CD4-positive, alpha-beta memory T cell (primary cell): ENCODE measurements around the gene GNG3. TPM values are rescaled to one million over a fixed set of nuclear protein-coding genes. Genes with fewer than 3 reads are reported as not detected.

Source experiments
- CTCF ChIA-PET: fragments of 350-600 bp; sonication (Branson Sonifier 250); formaldehyde crosslinking; loops from one replicate; lab custom pipeline; 2021; ENCODE audit warnings: inconsistent platforms; ENCODE audit not compliant: partially characterized antibody; lab: Charles Lee
- POLR2A ChIA-PET: fragments of 350-600 bp; sonication (Branson Sonifier 250); formaldehyde crosslinking; loops from one replicate; lab custom pipeline; 2021; ENCODE audit not compliant: partially characterized antibody; lab: Charles Lee
- DNase-seq, 5 donors: peaks; one replicate each; pipeline versions ENCODE4 v3.0.0 to v3.0.0-alpha.2; 2020 to 2022; ENCODE audit warnings: mixed read lengths in 1 of 5
- H3K27ac ChIP-seq: one replicate; pipeline ENCODE4 v1.7.0; 2013; ENCODE audit warnings: low read depth, low read length
- H3K27me3 ChIP-seq: 2 replicates; pipeline ENCODE4 v1.7.0; 2013; ENCODE audit warnings: mild to moderate bottlenecking, low read length, moderate library complexity; ENCODE audit not compliant: insufficient read depth
- H3K36me3 ChIP-seq: 2 replicates; pipeline ENCODE4 v1.7.0; 2013; ENCODE audit warnings: mild to moderate bottlenecking, low read length, moderate library complexity; ENCODE audit not compliant: insufficient read depth
- H3K4me1 ChIP-seq: 2 replicates; pipeline ENCODE4 v1.7.0; 2013; ENCODE audit warnings: mild to moderate bottlenecking, low read length, moderate library complexity; ENCODE audit not compliant: insufficient read depth
- H3K4me3 ChIP-seq, 2 donors: one replicate each; pipeline ENCODE4 v1.7.0; 2013; ENCODE audit warnings: low read length in 2 of 2, mild to moderate bottlenecking in 1 of 2
- H3K9me3 ChIP-seq, 2 donors: one replicate each; pipeline ENCODE4 v1.7.0; 2013; ENCODE audit warnings: low read length in 2 of 2, control low read depth in 1 of 2; ENCODE audit not compliant: control insufficient read depth in 1 of 2
- H3K27ac Mint-ChIP-seq, 7 donors: one replicate each; pipeline ENCODE4 v1.8.0; 2020 to 2021; ENCODE audit warnings: mixed read lengths in 7 of 7, mild to moderate bottlenecking in 6 of 7, inconsistent platforms in 3 of 7, moderate library complexity in 3 of 7
- H3K27me3 Mint-ChIP-seq, 2 donors: one replicate each; pipeline ENCODE4 v1.8.0; 2020 to 2021; ENCODE audit warnings: mixed read lengths in 2 of 2
- H3K36me3 Mint-ChIP-seq, 2 donors: one replicate each; pipeline ENCODE4 v1.8.0; 2020 to 2021; ENCODE audit warnings: mixed read lengths in 2 of 2, inconsistent platforms in 1 of 2, mild to moderate bottlenecking in 1 of 2
- H3K4me1 Mint-ChIP-seq, 4 donors: one replicate each; pipeline ENCODE4 v1.8.0; 2020 to 2021; ENCODE audit warnings: mixed read lengths in 4 of 4, mild to moderate bottlenecking in 1 of 4
- H3K4me3 Mint-ChIP-seq, 8 donors: one replicate each; pipeline ENCODE4 v1.8.0; 2020 to 2021; ENCODE audit warnings: mixed read lengths in 8 of 8, mild to moderate bottlenecking in 7 of 8, moderate library complexity in 6 of 8, inconsistent platforms in 3 of 8
- H3K9me3 Mint-ChIP-seq, 8 donors: one replicate each; pipeline ENCODE4 v1.8.0; 2020 to 2021; ENCODE audit warnings: mixed read lengths in 8 of 8, mild to moderate bottlenecking in 5 of 8, inconsistent platforms in 3 of 8, moderate library complexity in 1 of 8
- intact Hi-C: fragments of 100-400 bp; cut with micrococcal nuclease; formaldehyde crosslinking; loops from one replicate; pipeline ENCODE4 v1.15.1; 2023
- polyA plus RNA-seq, 2 donors: library from polyadenylated mRNA; unstranded; fragments of 300-500 nt; fragmentation: Illumina TruSeq; gene quantifications; one replicate each; pipeline ENCODE4 v1.2.3, GENCODE V29; 2021
- total RNA-seq, 2 experiments: library from RNA; stranded (reverse); gene quantifications; one replicate each; pipeline ENCODE4 v1.2.3, GENCODE V29; 2021

The GNG3 gene
- total and polyA plus RNA-seq, 4 experiments from 2014 or later = not detected

- Mint-ChIP-seq H3K36me3 (peaks cover 19 to 45% of the 10 kb centered on the region in 2 donors), H3K9me3 (no peaks in the 10 kb centered on the region), H3K4me3 (peak overlapping the region; percentile 59 to 98 (median 91)), H3K27ac (peak overlapping the region in 6 of 7 donors; percentile 52 to 97 (median 78)), H3K27me3 (no peaks in the 10 kb centered on the region), H3K4me1 (peaks cover 19 to 68% (median 44%) of the 10 kb centered on the region in 4 donors)
- Histone ChIP-seq H3K4me3 (no peak overlapping the region), H3K27me3 (no peaks in the 10 kb centered on the region), H3K27ac (no peak overlapping the region), H3K4me1 (peaks cover 56% of the 10 kb centered on the region), H3K36me3 (peaks cover 15% of the 10 kb centered on the region), H3K9me3 (no peaks in the 10 kb centered on the region)
- intact Hi-C loops = loop anchor here (5.0 kb wide), 1 partner anchor 254 kb away; no protein-coding TSS in a partner anchor
- no peak for DNase-seq
- CTCF ChIA-PET = interaction anchor here (0.8 to 1.6 kb wide), 3 partner anchors 9 to 110 kb away, joined by 3 to 6 read pairs (median 3); partner anchors contain the start of genes C11orf98 and CSKMT
- POLR2A ChIA-PET = interaction anchor here (0.7 to 19.7 kb wide), 11 partner anchors 10 to 166 kb away, joined by 3 to 494 read pairs (median 5); partner anchors contain the start of genes B3GAT3, C11orf98, CSKMT and GANAB
Observed at GRCh38 chr11:62676698-62677097, 30.8 kb upstream of the GNG3 start.

DNA sequence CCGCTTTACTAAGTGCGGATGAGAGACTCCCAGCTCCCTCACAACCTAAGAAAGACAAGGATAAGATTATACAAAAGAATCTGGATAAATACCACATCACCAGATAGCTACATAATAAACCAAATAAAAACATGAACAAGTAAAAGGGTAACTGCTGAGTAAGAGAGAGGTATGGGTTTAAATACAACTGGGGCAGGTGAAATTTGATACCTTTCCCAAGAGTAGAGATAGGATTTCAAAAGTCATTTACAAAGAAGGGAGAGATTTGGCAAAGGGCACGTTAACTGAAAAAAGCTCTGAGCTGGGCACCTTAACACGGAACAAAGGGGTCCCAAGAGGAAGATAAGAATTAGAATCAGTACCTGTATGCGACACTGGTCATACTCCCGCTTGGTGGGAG lies 30.3 kb upstream of the GNG3 start:
- H3K4me3 Mint-ChIP-seq = peak overlapping the region; percentile 59 to 98 (median 91)
- peak overlapping the region; percentile 76 to 99 (median 91) for H3K27ac Mint-ChIP-seq
- H3K36me3 Mint-ChIP-seq = peaks cover 18 to 41% of the 10 kb centered on the region in 2 donors
- no peak for DNase-seq
- H3K9me3 Mint-ChIP-seq = no peaks in the 10 kb centered on the region
- H3K4me3 ChIP-seq = no peak overlapping the region
- intact Hi-C loops = loop anchor here (5.0 kb wide), 1 partner anchor 255 kb away; no protein-coding TSS in a partner anchor
- peaks cover 56% of the 10 kb centered on the region for H3K4me1 ChIP-seq
- H3K27me3 Mint-ChIP-seq = no peaks in the 10 kb centered on the region
- H3K27ac ChIP-seq = peak overlapping the region; percentile 98
- CTCF ChIA-PET = interaction anchor here (0.8 to 1.6 kb wide), 3 partner anchors 10 to 109 kb away, joined by 3 to 6 read pairs (median 3); partner anchors contain the start of genes C11orf98 and CSKMT
- H3K36me3 ChIP-seq = peaks cover 15% of the 10 kb centered on the region
- no peaks in the 10 kb centered on the region for H3K9me3 ChIP-seq
- POLR2A ChIA-PET = interaction anchor here (0.7 to 19.7 kb wide), 12 partner anchors 11 to 179 kb away, joined by 3 to 494 read pairs (median 5); partner anchors contain the start of genes B3GAT3, C11orf98, CSKMT and GANAB
- H3K27me3 ChIP-seq = no peaks in the 10 kb centered on the region
- peaks cover 19 to 64% (median 42%) of the 10 kb centered on the region in 4 donors for H3K4me1 Mint-ChIP-seq

- Mint-ChIP-seq H3K36me3 (peaks cover 18 to 39% of the 10 kb centered on the region in 2 donors), H3K27me3 (no peaks in the 10 kb centered on the region), H3K4me1 (peaks cover 18 to 58% (median 38%) of the 10 kb centered on the region in 4 donors), H3K9me3 (no peaks in the 10 kb centered on the region), H3K4me3 (peak overlapping the region; percentile 87 to 98 (median 92)), H3K27ac (peak overlapping the region; percentile 86 to 99 (median 95))
- Histone ChIP-seq H3K27me3 (no peaks in the 10 kb centered on the region), H3K4me1 (peaks cover 50% of the 10 kb centered on the region), H3K9me3 (no peaks in the 10 kb centered on the region), H3K36me3 (peaks cover 15% of the 10 kb centered on the region), H3K27ac (peak overlapping the region; percentile 98), H3K4me3 (peak overlapping the region; percentile 17 to 95)
- POLR2A ChIA-PET = interaction anchor here (1.3 to 19.7 kb wide), 10 partner anchors 11 to 179 kb away, joined by 3 to 494 read pairs (median 5); partner anchors contain the start of genes C11orf98, CSKMT, GANAB and MTA2
- no peak for DNase-seq
- intact Hi-C loops = loop anchor here (2.0 to 5.0 kb wide), 4 partner anchors 13 to 255 kb away; partner anchors contain the start of genes C11orf98, CSKMT and INTS5
- CTCF ChIA-PET = interaction anchor here (1.4 to 1.6 kb wide), 2 partner anchors 10 to 13 kb away, joined by 3 to 6 read pairs; partner anchors contain the start of genes C11orf98 and CSKMT
Observed at GRCh38 chr11:62677714-62678113, 29.8 kb upstream of the GNG3 start.

DNA sequence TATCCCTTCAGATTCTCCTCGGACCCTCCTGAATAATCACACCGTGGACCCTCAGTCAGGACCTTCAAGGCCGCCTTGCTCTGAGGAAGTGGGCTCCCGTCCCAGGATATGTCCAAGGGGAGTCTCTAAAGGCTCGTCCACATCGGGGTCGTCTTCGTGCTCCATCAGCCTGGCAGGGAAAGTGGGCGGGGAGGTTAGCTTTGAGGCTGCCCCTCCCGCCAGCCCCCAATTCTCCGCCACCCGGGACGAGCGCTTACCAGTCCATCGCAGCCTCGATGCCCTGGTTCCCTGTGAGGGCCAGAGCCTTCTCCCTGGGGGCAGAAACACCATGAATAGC lies 29.1 kb upstream of the GNG3 start:
- no peaks in the 10 kb centered on the region for H3K27me3 Mint-ChIP-seq
- Histone ChIP-seq H3K36me3 (peaks cover 15% of the 10 kb centered on the region), H3K4me1 (peaks cover 43% of the 10 kb centered on the region), H3K27ac (peak overlapping the region; percentile 98), H3K9me3 (no peaks in the 10 kb centered on the region), H3K27me3 (no peaks in the 10 kb centered on the region), H3K4me3 (peak overlapping the region; percentile 58 to 95)
- peaks cover 17 to 51% (median 34%) of the 10 kb centered on the region in 4 donors for H3K4me1 Mint-ChIP-seq
- H3K9me3 Mint-ChIP-seq = no peaks in the 10 kb centered on the region
- peaks cover 18 to 36% of the 10 kb centered on the region in 2 donors for H3K36me3 Mint-ChIP-seq
- DNase-seq = no peak
- ChIA-PET POLR2A (interaction anchor here (0.6 to 19.7 kb wide), 10 partner anchors 7 to 178 kb away, joined by 3 to 494 read pairs (median 8); partner anchors contain the start of genes BSCL2, C11orf98, CSKMT and GNG3), CTCF (no interaction called here)
- peak overlapping the region; percentile 86 to 99 (median 95) for H3K27ac Mint-ChIP-seq
- H3K4me3 Mint-ChIP-seq = peak overlapping the region; percentile 87 to 98 (median 92)
- intact Hi-C loops = loop anchor here (2.0 to 5.0 kb wide), 4 partner anchors 14 to 256 kb away; partner anchors contain the start of genes C11orf98, CSKMT and INTS5

DNA sequence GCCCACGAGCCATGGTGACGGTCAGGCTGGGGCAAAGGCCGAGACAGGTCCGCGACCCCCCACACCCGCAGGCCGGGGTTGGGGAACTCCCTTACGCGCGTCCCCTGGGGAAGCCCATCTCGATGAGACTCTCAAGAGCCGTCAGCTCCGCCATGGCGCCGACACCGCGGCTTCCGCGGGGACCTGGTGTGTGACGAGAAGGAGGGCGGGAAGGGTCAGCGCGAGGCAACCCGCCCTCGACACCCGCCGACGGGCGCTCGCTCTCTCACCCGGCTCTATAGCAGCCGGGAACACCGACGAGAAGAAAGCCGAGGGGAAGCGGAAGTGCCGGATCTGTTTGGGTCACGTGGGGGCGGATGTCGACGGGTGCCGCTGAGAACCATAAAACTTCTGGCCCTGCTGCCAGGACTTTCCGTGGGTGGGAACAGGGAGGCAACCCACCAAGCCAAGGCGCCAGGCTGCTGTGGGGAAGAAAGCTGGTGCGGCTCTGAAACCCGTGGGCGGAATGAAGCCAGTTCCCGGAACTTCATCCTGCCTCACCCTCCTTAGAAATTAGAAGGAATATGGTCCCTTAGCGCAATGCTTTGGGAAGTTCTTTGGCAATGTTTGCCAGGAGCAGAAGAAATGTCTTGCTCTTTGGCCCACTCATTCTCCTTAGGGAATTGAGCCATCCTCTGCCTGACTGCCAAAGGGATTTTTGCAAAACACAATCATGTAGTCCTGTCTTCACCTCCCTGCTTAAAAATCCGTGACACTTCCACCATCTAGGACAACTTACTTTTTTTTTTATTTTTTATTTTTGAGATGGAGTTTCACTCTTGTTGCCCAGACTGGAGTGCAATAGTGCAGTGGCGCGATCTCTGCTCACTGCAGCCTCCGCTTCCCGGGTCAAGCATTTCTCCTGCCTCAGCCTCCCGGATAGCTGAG lies 28.4 kb upstream of the GNG3 start, which contains the start of gene UBXN1:
Gene UBXN1, minus strand, starts transcription at position 304 of the 927 bp plus-strand sequence. Its CDS starts 150 bp downstream, at position 154.
- peaks cover 16 to 50% (median 31%) of the 10 kb centered on the region in 4 donors for H3K4me1 Mint-ChIP-seq
- Histone ChIP-seq H3K4me1 (peaks cover 37% of the 10 kb centered on the region), H3K27ac (peak within 1 kb of the TSS; percentile 98), H3K36me3 (peaks cover 15% of the 10 kb centered on the region), H3K9me3 (no peaks in the 10 kb centered on the region), H3K4me3 (peak within 1 kb of the TSS; percentile 58 to 95), H3K27me3 (no peaks in the 10 kb centered on the region)
- H3K27ac Mint-ChIP-seq = peak within 1 kb of the TSS; percentile 86 to 99 (median 95)
- peak; percentile 80 to 90 (median 82) for DNase-seq
- POLR2A ChIA-PET = interaction anchor here (0.6 to 19.7 kb wide), 16 partner anchors 8 to 254 kb away, joined by 3 to 494 read pairs (median 8); partner anchors contain the start of genes B3GAT3, BSCL2, C11orf98 and CSKMT
- no peaks in the 10 kb centered on the region for H3K9me3 Mint-ChIP-seq
- H3K36me3 Mint-ChIP-seq = peaks cover 18 to 33% of the 10 kb centered on the region in 2 donors
- CTCF ChIA-PET = interaction anchor here (0.9 to 2.8 kb wide), 5 partner anchors 10 to 185 kb away, joined by 3 to 42 read pairs (median 5); partner anchors contain the start of genes C11orf98, CSKMT and LRRN4CL
- no peaks in the 10 kb centered on the region for H3K27me3 Mint-ChIP-seq
- peak within 1 kb of the TSS; percentile 87 to 98 (median 92) for H3K4me3 Mint-ChIP-seq
- intact Hi-C loops = loop anchor here (1.0 to 5.0 kb wide), 6 partner anchors 8 to 257 kb away; partner anchors contain the start of genes C11orf98, CSKMT, INTS5 and UQCC3

DNA sequence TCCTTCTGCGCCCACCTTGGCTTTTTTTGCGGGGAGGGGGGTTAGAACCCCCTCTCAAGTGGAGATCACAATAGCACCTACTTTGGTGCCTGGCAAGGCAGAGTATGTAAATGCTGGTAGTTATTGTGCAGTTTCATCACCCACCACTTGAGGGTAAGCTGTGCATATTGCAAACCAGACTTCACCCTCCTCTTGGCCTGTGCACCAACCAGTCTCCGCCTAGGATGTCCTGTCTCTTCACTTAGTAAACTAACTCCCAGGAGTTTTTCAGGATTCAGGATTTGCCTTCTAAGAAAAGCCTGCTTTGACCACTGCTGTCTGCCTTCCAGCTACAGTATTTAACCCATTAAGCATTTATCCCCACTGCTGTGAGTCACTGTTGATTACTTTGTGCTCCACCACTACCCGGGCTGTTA lies 26.6 kb upstream of the GNG3 start:
- H3K27ac ChIP-seq = no peak overlapping the region
- ChIA-PET POLR2A (interaction anchor here (0.8 to 19.7 kb wide), 16 partner anchors 9 to 256 kb away, joined by 3 to 494 read pairs (median 5); partner anchors contain the start of genes BSCL2, C11orf98, CSKMT and GANAB), CTCF (interaction anchor here (0.7 to 2.8 kb wide), 20 partner anchors 8 to 256 kb away, joined by 3 to 42 read pairs (median 4); partner anchors contain the start of genes C11orf98, CSKMT, LRRN4CL and TUT1)
- H3K9me3 Mint-ChIP-seq = no peaks in the 10 kb centered on the region
- peak overlapping the region; percentile 33 to 92 (median 76) for H3K27ac Mint-ChIP-seq
- H3K36me3 ChIP-seq = peaks cover 15% of the 10 kb centered on the region
- DNase-seq = peak; percentile 40 to 57 (median 45)
- intact Hi-C loops = loop anchor here (1.0 to 5.0 kb wide), 2 partner anchors 181 to 341 kb away; no protein-coding TSS in a partner anchor
- H3K9me3 ChIP-seq = no peaks in the 10 kb centered on the region
- H3K27me3 ChIP-seq = no peaks in the 10 kb centered on the region
- H3K4me1 ChIP-seq = peaks cover 36% of the 10 kb centered on the region
- H3K4me3 ChIP-seq = no peak overlapping the region
- H3K36me3 Mint-ChIP-seq = peaks cover 14 to 29% of the 10 kb centered on the region in 2 donors
- H3K4me1 Mint-ChIP-seq = peaks cover 14 to 41% (median 26%) of the 10 kb centered on the region in 4 donors
- no peaks in the 10 kb centered on the region for H3K27me3 Mint-ChIP-seq
- H3K4me3 Mint-ChIP-seq = peak overlapping the region in 7 of 8 donors; percentile 57 to 79 (median 69)
